SK-N-SH treated with all-trans-retinoic acid at 6 μM for 48 hours (cell line): Measurements from ENCODE around the gene MYO19.

ENCODE experiments used
- BACH2 ChIP-seq: fragments of 250-450 bp; sonication (Bioruptor Pico); IDR thresholded peaks from 2 replicates; pipeline ENCODE4 v1.9.0; 2021; ENCODE audit warnings: mild to moderate bottlenecking, borderline replicate concordance
- CSDC2 ChIP-seq: fragments of 250-450 bp; sonication (Bioruptor Pico); IDR thresholded peaks from 2 replicates; pipeline ENCODE4 v1.5.0; 2020; ENCODE audit warnings: mild to moderate bottlenecking, moderate library complexity
- CSRNP3 ChIP-seq: fragments of 250-450 bp; sonication (Bioruptor Pico); IDR thresholded peaks from 2 replicates; pipeline ENCODE4 v1.5.1; 2021; ENCODE audit warnings: mild to moderate bottlenecking, moderate library complexity
- ISL1 ChIP-seq: fragments of 250-450 bp; sonication (Bioruptor Pico); IDR thresholded peaks from 2 replicates; pipeline ENCODE4 v2.1.2; 2022; ENCODE audit warnings: mild to moderate bottlenecking, moderate library complexity
- OSR1 ChIP-seq: fragments of 250-450 bp; sonication (Bioruptor Pico); IDR thresholded peaks from 2 replicates; pipeline ENCODE4 v1.8.0; 2022; ENCODE audit warnings: moderate library complexity, mild to moderate bottlenecking, inconsistent platforms
- PATZ1 ChIP-seq: fragments of 250-450 bp; sonication (Bioruptor Pico); IDR thresholded peaks from 2 replicates; pipeline ENCODE4 v1.8.0; 2020; ENCODE audit warnings: mild to moderate bottlenecking, moderate library complexity, borderline replicate concordance
- PPARA ChIP-seq: fragments of 250-450 bp; sonication (Bioruptor Pico); IDR thresholded peaks from 2 replicates; pipeline ENCODE4 v1.5.0; 2020; ENCODE audit warnings: mild to moderate bottlenecking, borderline replicate concordance
- RARB ChIP-seq: fragments of 250-450 bp; sonication (Bioruptor Pico); IDR thresholded peaks from 2 replicates; pipeline ENCODE4 v1.8.0; 2021; ENCODE audit warnings: mild to moderate bottlenecking, moderate library complexity
- TCF4 ChIP-seq: fragments of 250-450 bp; sonication (Bioruptor Pico); IDR thresholded peaks from 2 replicates; pipeline ENCODE4 v1.8.0; 2021; ENCODE audit warnings: mild to moderate bottlenecking, moderate library complexity, borderline replicate concordance
- TOX ChIP-seq: fragments of 250-450 bp; sonication (Bioruptor Pico); IDR thresholded peaks from 2 replicates; pipeline ENCODE4 v1.8.0; 2021; ENCODE audit warnings: mild to moderate bottlenecking, moderate library complexity, borderline replicate concordance
- ZC3H10 ChIP-seq: fragments of 250-450 bp; sonication (Bioruptor Pico); IDR thresholded peaks from 2 replicates; pipeline ENCODE4 v1.5.1; 2021; ENCODE audit warnings: mild to moderate bottlenecking, moderate library complexity
- ZFP3 ChIP-seq: fragments of 250-450 bp; sonication (Bioruptor Pico); IDR thresholded peaks from 2 replicates; pipeline ENCODE4 v1.5.0; 2020; ENCODE audit warnings: mild to moderate bottlenecking, moderate library complexity
- ZFP30 ChIP-seq: fragments of 450-650 bp; formaldehyde crosslinking; IDR thresholded peaks from 2 replicates; pipeline ENCODE4 v1.5.0; 2022; ENCODE audit warnings: mild to moderate bottlenecking, moderate library complexity
- ZNF70 ChIP-seq: fragments of 450-650 bp; formaldehyde crosslinking; IDR thresholded peaks from 2 replicates; pipeline ENCODE4 v1.5.0; 2020; ENCODE audit warnings: mild to moderate bottlenecking, moderate library complexity

GRCh38 chr17:36481829-36482228 lies 52.8 kb downstream of the MYO19 start:
- TF ChIP-seq ZC3H10 (no peak), PATZ1 (CRISPR knock-in tag) (no peak), TCF4 (CRISPR knock-in tag) (no peak), PPARA (CRISPR knock-in tag) (no peak), OSR1 (CRISPR knock-in tag) (no peak), ZNF70 (CRISPR knock-in tag) (no peak), CSDC2 (CRISPR knock-in tag) (no peak), TOX (CRISPR knock-in tag) (no peak), BACH2 (CRISPR knock-in tag) (no peak), CSRNP3 (CRISPR knock-in tag) (no peak), ZFP30 (CRISPR knock-in tag) (no peak), RARB (CRISPR knock-in tag) (no peak), ZFP3 (CRISPR knock-in tag) (no peak), ISL1 (CRISPR knock-in tag) (no peak)
